HFF-Myc (cell line): Measurements from ENCODE around the gene EMC6.

ENCODE experiments used
- DNase-seq: peaks from one replicate; pipeline ENCODE4 v3.0.0-alpha.2; 2011; ENCODE audit warnings: low read depth; ENCODE audit errors: extremely low read depth
- H3K4me3 ChIP-seq: replicated peaks from 2 replicates; pipeline ENCODE4 v1.5.1; 2011; ENCODE audit warnings: low read depth, mild to moderate bottlenecking, control low read depth, low read length
- TF ChIP-seq, protein P1 (sequence below): IDR thresholded peaks from 2 replicates; pipeline ENCODE4 v1.5.1; 2012; ENCODE audit warnings: mild to moderate bottlenecking, low read depth, low read length, control low read depth; ENCODE audit errors: missing control alignments

The EMC6 gene

DNA sequence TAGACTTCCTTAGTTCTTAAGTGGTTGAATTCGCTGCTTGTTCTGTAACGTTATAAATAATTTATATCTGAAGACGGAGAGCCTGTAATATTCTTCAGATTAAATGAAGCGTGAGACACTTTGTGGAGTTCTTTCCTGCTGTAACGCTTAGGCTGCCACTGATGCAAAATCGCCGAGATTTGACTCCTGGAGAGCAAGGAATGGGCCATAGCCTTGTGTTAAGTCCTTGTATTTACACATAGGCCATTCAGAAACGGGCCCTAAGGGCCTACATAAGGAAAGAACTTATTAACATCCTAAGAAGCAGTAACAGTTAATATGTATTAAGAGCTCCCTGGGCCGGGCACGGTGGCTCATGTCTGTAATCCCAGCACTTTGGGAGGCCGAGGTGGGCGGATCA is 936 bp downstream of the EMC6 start:
- TF ChIP-seq, protein P1, sequence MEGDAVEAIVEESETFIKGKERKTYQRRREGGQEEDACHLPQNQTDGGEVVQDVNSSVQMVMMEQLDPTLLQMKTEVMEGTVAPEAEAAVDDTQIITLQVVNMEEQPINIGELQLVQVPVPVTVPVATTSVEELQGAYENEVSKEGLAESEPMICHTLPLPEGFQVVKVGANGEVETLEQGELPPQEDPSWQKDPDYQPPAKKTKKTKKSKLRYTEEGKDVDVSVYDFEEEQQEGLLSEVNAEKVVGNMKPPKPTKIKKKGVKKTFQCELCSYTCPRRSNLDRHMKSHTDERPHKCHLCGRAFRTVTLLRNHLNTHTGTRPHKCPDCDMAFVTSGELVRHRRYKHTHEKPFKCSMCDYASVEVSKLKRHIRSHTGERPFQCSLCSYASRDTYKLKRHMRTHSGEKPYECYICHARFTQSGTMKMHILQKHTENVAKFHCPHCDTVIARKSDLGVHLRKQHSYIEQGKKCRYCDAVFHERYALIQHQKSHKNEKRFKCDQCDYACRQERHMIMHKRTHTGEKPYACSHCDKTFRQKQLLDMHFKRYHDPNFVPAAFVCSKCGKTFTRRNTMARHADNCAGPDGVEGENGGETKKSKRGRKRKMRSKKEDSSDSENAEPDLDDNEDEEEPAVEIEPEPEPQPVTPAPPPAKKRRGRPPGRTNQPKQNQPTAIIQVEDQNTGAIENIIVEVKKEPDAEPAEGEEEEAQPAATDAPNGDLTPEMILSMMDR: no peak
- H3K4me3 ChIP-seq: peak overlapping the region; percentile 99
- DNase-seq: no peak

DNA sequence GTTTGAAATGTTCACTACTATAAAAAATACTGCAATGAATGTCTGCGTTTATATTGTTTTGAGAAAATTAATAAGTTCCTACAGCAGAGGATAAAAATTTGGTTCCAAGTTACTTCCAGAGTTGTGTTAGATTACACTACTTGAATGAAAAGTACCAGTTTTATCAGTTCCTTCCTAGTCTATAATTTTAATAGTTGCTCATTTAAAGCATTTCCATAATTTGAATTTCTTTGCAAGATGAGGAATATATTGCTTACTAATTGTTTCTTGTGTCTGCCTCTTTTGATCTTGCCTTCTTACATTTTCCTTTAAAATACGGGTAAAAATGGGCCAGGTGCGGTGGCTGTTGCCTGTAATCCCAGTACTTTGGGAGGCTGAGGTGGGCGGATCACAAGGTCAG is 4.0 kb downstream of the EMC6 start:
- TF ChIP-seq, protein P1: no peak
- DNase-seq: no peak
- no peak overlapping the region for H3K4me3 ChIP-seq

DNA sequence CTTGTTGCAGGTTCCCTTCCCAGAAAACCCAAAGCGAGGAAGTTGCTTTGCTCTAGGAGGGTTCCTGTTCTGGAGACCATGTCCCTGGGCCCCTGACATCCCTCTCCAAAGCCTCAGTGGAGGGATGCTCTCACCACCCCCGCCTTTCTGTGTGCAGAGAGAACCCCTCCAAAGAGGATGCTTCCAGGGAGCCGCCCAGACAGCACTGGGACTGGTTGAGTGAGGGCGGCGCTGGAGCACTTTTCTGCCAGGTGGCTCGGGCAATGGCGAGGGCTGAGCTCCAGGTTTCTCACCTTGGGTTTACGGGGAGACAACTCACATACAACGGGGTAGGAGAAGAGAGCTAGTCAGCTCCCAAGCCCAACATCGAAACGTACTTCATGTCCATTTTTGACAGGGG is 7.3 kb downstream of the EMC6 start:
- TF ChIP-seq, protein P1: no peak
- DNase-seq: no peak
- no peak overlapping the region for H3K4me3 ChIP-seq

DNA sequence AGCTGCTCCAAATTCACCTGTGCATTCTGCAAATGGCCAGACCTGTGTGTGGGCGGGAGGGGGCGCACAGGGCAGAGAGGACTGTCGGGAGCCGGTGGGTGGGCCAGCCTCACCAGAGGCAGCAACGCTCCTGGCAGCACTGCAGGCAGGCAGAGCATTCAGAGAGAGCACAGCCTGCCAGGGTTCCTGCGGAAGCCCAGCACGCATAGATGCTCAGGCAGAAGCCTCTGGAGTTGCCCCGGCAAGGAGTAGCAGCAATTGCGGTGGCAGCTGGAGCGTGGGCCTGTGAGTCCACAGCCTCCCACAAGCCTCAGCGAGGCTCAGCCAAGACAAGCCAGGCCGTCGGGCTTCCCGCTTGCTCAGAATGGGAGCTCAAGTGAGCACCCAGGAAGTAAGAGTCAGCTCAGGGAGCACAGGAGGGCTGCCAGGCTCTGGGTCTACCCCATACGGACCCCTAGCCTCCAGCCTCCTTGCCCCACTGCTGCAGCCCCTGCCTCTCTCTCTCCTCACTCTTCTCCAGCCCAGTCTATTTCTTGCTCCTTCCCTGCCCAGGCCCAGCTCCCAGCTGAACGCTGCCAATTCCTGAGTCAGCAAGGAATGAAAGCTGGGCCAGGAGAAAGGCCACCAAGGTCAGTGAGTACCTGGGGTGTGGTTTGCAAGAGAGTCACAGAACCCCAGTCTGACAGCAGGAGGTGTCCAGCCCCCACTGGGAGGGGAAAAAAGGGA is 9.6 kb downstream of the EMC6 start:
- DNase-seq: no peak
- TF ChIP-seq, protein P1: no peak
- no peak overlapping the region for H3K4me3 ChIP-seq

DNA sequence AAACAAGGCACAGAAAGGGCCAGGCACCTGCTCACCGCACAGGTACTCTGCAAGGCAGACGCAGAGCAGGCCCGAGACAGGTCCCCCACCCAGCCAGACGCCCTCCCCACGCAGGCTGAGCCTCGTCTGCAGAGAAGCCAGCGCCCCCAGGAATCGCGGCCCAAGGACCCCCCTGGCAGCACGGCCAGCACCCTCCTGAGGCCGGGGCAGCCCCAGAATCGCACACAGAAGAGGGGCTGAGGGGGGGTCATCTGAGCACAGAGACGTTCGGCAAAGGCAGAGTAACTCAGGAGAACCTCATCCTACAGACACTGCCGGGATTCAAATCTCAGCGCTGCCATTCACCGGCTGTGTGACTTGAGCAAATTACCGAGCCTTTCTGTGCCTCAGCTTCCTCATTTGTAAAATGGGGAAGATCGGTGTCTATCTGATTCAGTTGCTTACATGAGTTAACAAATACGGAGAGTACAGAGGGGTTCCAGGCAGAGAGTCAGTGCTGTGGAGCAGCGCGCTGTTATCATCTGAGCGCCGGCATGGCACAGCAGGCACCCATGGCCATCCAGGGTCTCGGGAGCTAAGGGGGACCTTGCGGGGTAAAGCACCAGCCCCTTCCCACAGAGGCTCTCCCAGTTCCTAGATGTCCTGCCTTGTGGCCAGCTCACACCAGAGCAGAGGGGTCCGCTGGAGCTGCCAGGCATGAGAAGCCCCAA is 10.4 kb downstream of the EMC6 start:
- DNase-seq: no peak
- H3K4me3 ChIP-seq: no peak overlapping the region
- TF ChIP-seq, protein P1: no peak

DNA sequence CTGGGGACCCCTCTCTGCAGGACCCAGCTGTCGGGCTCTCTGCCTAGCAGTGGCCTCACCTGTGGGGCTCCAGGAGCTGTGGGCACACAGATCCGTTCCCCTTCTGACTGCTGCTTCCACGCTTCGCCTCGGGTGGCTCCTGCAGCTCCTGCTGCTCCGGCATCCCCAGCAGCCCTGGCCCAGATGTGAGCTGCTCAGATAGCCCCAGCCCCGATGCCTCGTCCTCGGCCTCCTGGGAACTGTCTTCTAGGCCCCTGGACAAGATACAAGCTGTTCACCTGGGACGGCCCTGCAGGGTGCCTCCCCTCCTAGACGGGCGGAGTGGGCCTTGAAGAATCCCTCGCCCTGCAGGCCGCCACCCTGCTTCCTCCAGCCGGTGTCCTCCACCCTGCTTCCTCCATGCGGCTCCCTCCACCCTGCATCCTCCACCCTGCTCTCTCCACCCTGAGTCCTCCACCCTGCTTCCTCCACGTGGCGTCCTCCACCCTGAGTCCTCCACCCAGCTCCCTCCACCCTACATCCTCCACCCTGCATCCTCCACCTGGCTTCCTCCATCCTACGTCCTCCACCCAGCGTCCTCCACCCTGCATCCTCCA is 11.0 kb downstream of the EMC6 start:
- no peak for DNase-seq
- TF ChIP-seq, protein P1: no peak

More for the DNA sequence above, 11.0 kb downstream of the EMC6 start:
- no peak overlapping the region for H3K4me3 ChIP-seq
